ENCODE measurements around the gene KRTAP17-1. TPM values are rescaled to one million over a fixed set of nuclear protein-coding genes. Genes with fewer than 3 reads are reported as not detected.
"Not testable (repeated sequence)": the region's sequence is repeated elsewhere in the genome, so short reads cannot be mapped to it uniquely, and the experiment has no call there.

The KRTAP17-1 gene
- total RNA-seq, 2 donors from 2014 or later: not detected

DNA sequence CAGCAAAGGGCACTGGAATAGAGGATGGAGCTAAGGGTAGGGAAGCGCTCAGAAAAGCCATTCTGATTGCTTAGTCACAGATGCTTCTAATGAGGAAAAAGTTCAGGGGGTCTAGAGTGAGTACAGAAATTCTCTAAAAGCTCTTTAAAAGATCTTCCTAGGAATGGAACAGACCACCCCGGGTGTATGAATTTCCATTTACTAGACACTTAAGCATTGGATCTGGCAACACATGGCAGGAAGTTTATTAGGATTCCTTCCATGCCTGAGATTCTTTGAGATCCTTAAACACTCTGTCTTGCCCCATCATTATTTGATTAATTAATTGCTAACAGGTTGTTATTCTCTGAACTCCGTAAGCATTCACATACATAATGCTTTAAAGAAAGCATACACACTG is 31.5 kb downstream of the KRTAP17-1 start:
- DNase-seq: no peak
- H3K27me3 ChIP-seq: no peaks in the 10 kb centered on the region
- no peaks in the 10 kb centered on the region for H3K9me3 ChIP-seq
- no peak overlapping the region for H3K9ac ChIP-seq (ENCODE audit: low read depth in 2 of 2, low read length in 2 of 2)
- H3K4me3 ChIP-seq: no peak overlapping the region
- no peaks in the 10 kb centered on the region for H3K36me3 ChIP-seq
- no peak overlapping the region for H3K27ac ChIP-seq
- intact Hi-C loops (cut with DNase I): no loop called here
- TF ChIP-seq, protein P1, sequence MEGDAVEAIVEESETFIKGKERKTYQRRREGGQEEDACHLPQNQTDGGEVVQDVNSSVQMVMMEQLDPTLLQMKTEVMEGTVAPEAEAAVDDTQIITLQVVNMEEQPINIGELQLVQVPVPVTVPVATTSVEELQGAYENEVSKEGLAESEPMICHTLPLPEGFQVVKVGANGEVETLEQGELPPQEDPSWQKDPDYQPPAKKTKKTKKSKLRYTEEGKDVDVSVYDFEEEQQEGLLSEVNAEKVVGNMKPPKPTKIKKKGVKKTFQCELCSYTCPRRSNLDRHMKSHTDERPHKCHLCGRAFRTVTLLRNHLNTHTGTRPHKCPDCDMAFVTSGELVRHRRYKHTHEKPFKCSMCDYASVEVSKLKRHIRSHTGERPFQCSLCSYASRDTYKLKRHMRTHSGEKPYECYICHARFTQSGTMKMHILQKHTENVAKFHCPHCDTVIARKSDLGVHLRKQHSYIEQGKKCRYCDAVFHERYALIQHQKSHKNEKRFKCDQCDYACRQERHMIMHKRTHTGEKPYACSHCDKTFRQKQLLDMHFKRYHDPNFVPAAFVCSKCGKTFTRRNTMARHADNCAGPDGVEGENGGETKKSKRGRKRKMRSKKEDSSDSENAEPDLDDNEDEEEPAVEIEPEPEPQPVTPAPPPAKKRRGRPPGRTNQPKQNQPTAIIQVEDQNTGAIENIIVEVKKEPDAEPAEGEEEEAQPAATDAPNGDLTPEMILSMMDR (IDR thresholded peaks at IDR 0.05): no peak
- H3K4me1 ChIP-seq: no peaks in the 10 kb centered on the region

DNA sequence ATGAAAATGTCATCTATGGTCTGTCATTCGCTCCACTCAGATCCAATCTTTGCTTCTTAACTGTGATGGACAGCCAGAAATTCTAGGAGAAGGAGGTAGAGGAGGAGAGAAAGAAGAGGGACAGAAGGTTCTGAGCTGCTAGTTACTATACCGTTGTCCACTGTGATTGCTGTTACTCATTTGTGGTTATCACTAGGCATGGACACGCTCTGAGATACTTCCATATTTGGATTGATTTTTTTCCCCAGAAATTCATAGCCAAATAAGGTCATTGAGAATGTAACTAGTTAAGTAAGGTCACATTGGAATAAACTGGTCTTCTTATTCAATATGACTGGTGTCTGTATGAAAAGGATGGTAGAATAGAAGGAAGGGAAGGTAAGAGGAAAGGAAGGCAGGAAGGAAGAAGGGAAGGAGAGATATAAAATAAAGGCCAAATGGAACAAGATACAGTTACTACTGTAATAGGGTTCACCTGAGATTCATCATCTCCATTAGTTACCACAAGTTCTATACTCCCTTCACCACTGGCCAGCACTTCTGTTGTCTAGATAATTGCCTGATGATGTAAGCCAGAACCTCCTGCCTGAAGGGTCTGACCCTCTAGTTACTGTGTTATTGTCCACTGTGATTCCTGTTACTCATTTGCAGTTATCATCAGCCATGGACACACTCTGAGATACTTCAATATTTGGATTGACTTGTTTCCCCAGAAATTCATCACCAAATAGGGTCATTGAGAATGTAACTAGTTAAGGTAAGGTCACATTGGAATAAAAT is 37.1 kb downstream of the KRTAP17-1 start:
- Histone ChIP-seq H3K4me3 (no peak overlapping the region), H3K27ac (no peak overlapping the region), H3K9ac (ENCODE audit: low read depth in 2 of 2, low read length in 2 of 2) (no peak overlapping the region), H3K4me1 (no peaks in the 10 kb centered on the region), H3K27me3 (no peaks in the 10 kb centered on the region), H3K9me3 (no peaks in the 10 kb centered on the region), H3K36me3 (no peaks in the 10 kb centered on the region)
- intact Hi-C loops (cut with DNase I): loop anchor here (2.0 kb wide), 1 partner anchor 14 kb away; the partner anchor contains the start of gene KRTAP9-6
- TF ChIP-seq, protein P1 (IDR thresholded peaks at IDR 0.05): no peak
- DNase-seq: no peak

DNA sequence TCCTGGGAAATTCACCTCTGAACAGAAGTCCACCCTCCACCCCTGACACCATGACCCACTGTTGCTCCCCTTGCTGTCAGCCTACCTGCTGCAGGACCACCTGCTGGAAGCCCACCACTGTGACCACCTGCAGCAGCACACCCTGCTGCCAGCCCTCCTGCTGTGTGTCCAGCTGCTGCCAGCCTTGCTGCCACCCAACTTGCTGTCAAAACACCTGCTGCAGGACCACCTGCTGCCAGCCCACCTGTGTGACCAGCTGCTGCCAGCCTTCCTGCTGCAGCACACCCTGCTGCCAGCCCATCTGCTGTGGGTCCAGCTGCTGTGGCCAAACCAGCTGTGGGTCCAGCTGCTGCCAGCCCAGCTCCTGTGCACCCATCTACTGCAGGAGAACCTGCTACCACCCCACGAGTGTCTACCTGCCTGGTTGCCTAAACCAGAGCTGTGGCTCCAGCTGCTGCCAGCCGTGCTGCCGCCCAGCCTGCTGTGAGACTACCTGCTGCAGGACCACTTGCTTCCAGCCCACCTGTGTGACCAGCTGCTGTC is 39.8 kb downstream of the KRTAP17-1 start, which contains the start of gene KRTAP9-7:
Gene KRTAP9-7, plus strand, starts transcription at position 51 of the 543 bp plus-strand sequence. Its CDS starts 0 bp downstream, at position 51.
- H3K4me1 ChIP-seq; H3K27me3 ChIP-seq; DNase-seq; intact Hi-C loops (cut with DNase I); H3K9me3 ChIP-seq; H3K27ac ChIP-seq; H3K9ac ChIP-seq (ENCODE audit: low read depth in 2 of 2, low read length in 2 of 2); H3K4me3 ChIP-seq; H3K36me3 ChIP-seq: not testable (repeated sequence)

DNA sequence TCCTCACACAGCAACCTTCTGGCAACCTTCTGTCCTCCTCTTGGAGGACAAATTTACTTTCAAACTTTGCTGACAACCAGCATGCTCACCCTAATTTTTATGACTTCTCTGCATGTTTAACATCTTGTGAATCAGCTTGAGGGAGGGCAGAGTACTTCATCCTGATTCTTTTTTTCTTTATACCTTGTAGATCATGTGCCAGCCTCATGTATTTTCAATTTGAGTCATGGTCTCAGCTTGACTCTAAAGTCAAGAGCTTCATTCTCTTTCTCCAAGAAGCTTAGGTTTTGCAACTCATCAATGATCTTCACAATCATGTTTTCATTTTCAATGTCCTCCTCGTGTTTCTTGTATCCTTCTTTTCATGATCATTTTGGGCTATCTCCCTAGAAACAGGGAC is 43.7 kb downstream of the KRTAP17-1 start:
- TF ChIP-seq, protein P1 (IDR thresholded peaks at IDR 0.05): no peak
- intact Hi-C loops (cut with DNase I): no loop called here
- Histone ChIP-seq H3K9me3 (no peaks in the 10 kb centered on the region), H3K36me3 (no peaks in the 10 kb centered on the region), H3K27ac (no peak overlapping the region), H3K4me3 (no peak overlapping the region), H3K4me1 (no peaks in the 10 kb centered on the region), H3K9ac (ENCODE audit: low read depth in 2 of 2, low read length in 2 of 2) (no peak overlapping the region), H3K27me3 (no peaks in the 10 kb centered on the region)
- DNase-seq: no peak

DNA sequence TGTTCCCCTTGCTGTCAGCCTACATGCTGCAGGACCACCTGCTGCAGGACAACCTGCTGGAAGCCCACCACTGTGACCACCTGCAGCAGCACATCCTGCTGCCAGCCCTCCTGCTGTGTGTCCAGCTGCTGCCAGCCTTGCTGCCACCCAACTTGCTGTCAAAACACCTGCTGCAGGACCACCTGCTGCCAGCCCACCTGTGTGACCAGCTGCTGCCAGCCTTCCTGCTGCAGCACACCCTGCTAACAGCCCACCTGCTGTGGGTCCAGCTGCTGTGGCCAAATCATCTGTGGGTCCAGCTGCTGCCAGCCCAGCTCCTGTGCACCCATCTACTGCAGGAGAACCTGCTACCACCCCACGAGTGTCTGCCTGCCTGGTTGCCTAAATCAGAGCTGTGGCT is 44.2 kb downstream of the KRTAP17-1 start:
- intact Hi-C loops (cut with DNase I): not testable (repeated sequence)

DNA sequence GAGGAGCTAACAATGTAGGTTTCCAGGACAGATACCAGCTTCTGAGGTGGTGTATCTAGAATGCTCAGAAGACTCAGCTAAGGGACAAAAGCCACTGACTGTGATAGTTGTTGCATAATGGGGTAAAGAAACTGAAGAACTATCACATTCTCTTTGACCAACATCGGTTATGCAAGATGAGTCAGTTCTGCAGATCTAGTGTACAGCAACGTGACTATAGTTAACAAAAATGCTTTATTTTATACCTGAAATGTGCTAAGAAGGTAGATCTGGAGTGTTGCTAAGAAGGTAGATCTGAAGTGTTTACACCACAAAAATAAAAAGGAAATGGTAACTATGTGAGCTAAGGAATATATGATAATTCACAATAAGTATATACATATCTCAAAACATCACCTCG is 47.8 kb downstream of the KRTAP17-1 start:
- TF ChIP-seq, protein P1 (IDR thresholded peaks at IDR 0.05): no peak
- no peaks in the 10 kb centered on the region for H3K4me1 ChIP-seq
- no peak overlapping the region for H3K9ac ChIP-seq (ENCODE audit: low read depth in 2 of 2, low read length in 2 of 2)
- no peaks in the 10 kb centered on the region for H3K9me3 ChIP-seq
- H3K36me3 ChIP-seq: no peaks in the 10 kb centered on the region
- intact Hi-C loops (cut with DNase I): no loop called here
- no peak overlapping the region for H3K27ac ChIP-seq
- no peak for DNase-seq
- no peak overlapping the region for H3K4me3 ChIP-seq
- no peaks in the 10 kb centered on the region for H3K27me3 ChIP-seq

More for the DNA sequence above, 44.2 kb downstream of the KRTAP17-1 start:
- H3K4me3 ChIP-seq; H3K9ac ChIP-seq (ENCODE audit: low read depth in 2 of 2, low read length in 2 of 2); H3K9me3 ChIP-seq; DNase-seq; H3K27me3 ChIP-seq; H3K4me1 ChIP-seq; H3K27ac ChIP-seq; H3K36me3 ChIP-seq: not testable (repeated sequence)
